Skeletal muscle tissue (tissue), 4 donors: ENCODE results near the gene RHBDD3. TPM values are rescaled to one million over a fixed set of nuclear protein-coding genes. Genes with fewer than 3 reads are reported as not detected.

Experiments used
- H3K27ac ChIP-seq: one replicate; pipeline ENCODE4 v1.7.0; 2013; ENCODE audit warnings: mild to moderate bottlenecking, low read depth, low read length, inconsistent platforms
- H3K27me3 ChIP-seq, 3 donors: one replicate each; pipeline ENCODE4 v1.7.0; 2013; ENCODE audit warnings: low read length in 3 of 3; ENCODE audit not compliant: control insufficient read depth in 3 of 3, insufficient read depth in 3 of 3
- H3K36me3 ChIP-seq, 3 donors: one replicate each; pipeline ENCODE4 v1.7.0; 2013; ENCODE audit warnings: low read length in 3 of 3; ENCODE audit not compliant: control insufficient read depth in 3 of 3, insufficient read depth in 3 of 3
- H3K4me1 ChIP-seq, 3 donors: one replicate each; pipeline ENCODE4 v1.7.0; 2013; ENCODE audit warnings: low read length in 3 of 3, mild to moderate bottlenecking in 3 of 3; ENCODE audit not compliant: control insufficient read depth in 3 of 3, insufficient read depth in 3 of 3
- H3K4me3 ChIP-seq, 3 donors: one replicate each; pipeline ENCODE4 v1.7.0; 2013; ENCODE audit warnings: low read length in 3 of 3
- H3K9ac ChIP-seq, 3 donors: one replicate each; pipeline ENCODE4 v1.7.0; 2013; ENCODE audit warnings: low read length in 3 of 3, mild to moderate bottlenecking in 3 of 3, moderate library complexity in 2 of 3, low read depth in 1 of 3
- H3K9me3 ChIP-seq, 3 donors: one replicate each; pipeline ENCODE4 v1.7.0; 2013; ENCODE audit warnings: low read length in 3 of 3; ENCODE audit not compliant: control insufficient read depth in 3 of 3
- total RNA-seq: library from RNA; depleted of rRNA; stranded (reverse); fragments of >200 nt; gene quantifications from one replicate; pipeline ENCODE4 v1.2.3, GENCODE V29; 2014
- donor health status: Osteomylitis.

The RHBDD3 gene
- 6.8 TPM for total RNA-seq

- H3K27me3 ChIP-seq, result no peaks in the 10 kb centered on the region
- peaks cover 58 to 66% (median 59%) of the 10 kb centered on the region in 3 donors for H3K4me1 ChIP-seq
- peak within 1 kb of the TSS; percentile 89 to 98 (median 96) for H3K4me3 ChIP-seq
- peak within 1 kb of the TSS; percentile 100 for H3K27ac ChIP-seq
- H3K36me3 ChIP-seq, result peaks cover 7 to 23% (median 18%) of the 10 kb centered on the region in 3 donors
- no peaks in the 10 kb centered on the region for H3K9me3 ChIP-seq
- peak within 1 kb of the TSS; percentile 99 to 100 (median 100) for H3K9ac ChIP-seq
These were observed at the start of gene RHBDD3, which contains the start of gene EWSR1 for GRCh38 chr22:29267858-29268510. Gene RHBDD3 (minus strand): TSS chr22:29267981. CDS start chr22:29265626, 2,355 bp downstream. Gene EWSR1 (plus strand): TSS chr22:29268268. CDS start chr22:29268337, 69 bp downstream.

- peaks cover 20 to 28% (median 23%) of the 10 kb centered on the region in 3 donors for H3K4me1 ChIP-seq
- H3K36me3 ChIP-seq, result no peaks in the 10 kb centered on the region
- no peak overlapping the region for H3K9ac ChIP-seq
- H3K27ac ChIP-seq, result no peak overlapping the region
- H3K4me3 ChIP-seq, result no peak overlapping the region
- H3K27me3 ChIP-seq, result peaks cover 30 to 47% (median 33%) of the 10 kb centered on the region in 3 donors
- H3K9me3 ChIP-seq, result no peaks in the 10 kb centered on the region
These were observed 48.5 kb upstream of the RHBDD3 start for GRCh38 chr22:29316141-29316828.

- no peaks in the 10 kb centered on the region for H3K36me3 ChIP-seq
- H3K4me3 ChIP-seq, result peak within 1 kb of the TSS in 2 of 3 donors; percentile 46 to 52
- H3K9me3 ChIP-seq, result no peaks in the 10 kb centered on the region
- peak within 1 kb of the TSS in 1 of 3 donors; percentile 54 for H3K9ac ChIP-seq
- H3K4me1 ChIP-seq, result peaks cover 24 to 32% (median 27%) of the 10 kb centered on the region in 3 donors
- no peak within 1 kb of the TSS for H3K27ac ChIP-seq
- peaks cover 30 to 52% (median 33%) of the 10 kb centered on the region in 3 donors for H3K27me3 ChIP-seq
These were observed 47.7 kb upstream of the RHBDD3 start, which contains the start of gene RASL10A for GRCh38 chr22:29315286-29316140. Gene RASL10A (minus strand): TSS chr22:29315697. CDS start chr22:29315246, 451 bp downstream.

- peaks cover 30 to 38% (median 33%) of the 10 kb centered on the region in 3 donors for H3K4me1 ChIP-seq
- H3K27me3 ChIP-seq, result peaks cover 30 to 54% (median 33%) of the 10 kb centered on the region in 3 donors
- H3K9ac ChIP-seq, result peak overlapping the region in 1 of 3 donors; percentile 54
- H3K9me3 ChIP-seq, result no peaks in the 10 kb centered on the region
- H3K4me3 ChIP-seq, result peak overlapping the region in 2 of 3 donors; percentile 46 to 52
- H3K27ac ChIP-seq, result no peak overlapping the region
- H3K36me3 ChIP-seq, result no peaks in the 10 kb centered on the region
These were observed 46.9 kb upstream of the RHBDD3 start for GRCh38 chr22:29314537-29315285.

GRCh38 chr22:29313576-29314466, 46.0 kb upstream of the RHBDD3 start:
- Histone ChIP-seq H3K27me3 (peaks cover 30 to 54% (median 33%) of the 10 kb centered on the region in 3 donors), H3K4me1 (peaks cover 39 to 47% (median 42%) of the 10 kb centered on the region in 3 donors), H3K4me3 (no peak overlapping the region), H3K27ac (no peak overlapping the region), H3K9ac (peak overlapping the region in 1 of 3 donors; percentile 54), H3K9me3 (no peaks in the 10 kb centered on the region), H3K36me3 (no peaks in the 10 kb centered on the region)

GRCh38 chr22:29313126-29313575, 45.4 kb upstream of the RHBDD3 start:
- Histone ChIP-seq H3K27me3 (peaks cover 30 to 54% (median 33%) of the 10 kb centered on the region in 3 donors), H3K4me3 (no peak overlapping the region), H3K36me3 (no peaks in the 10 kb centered on the region), H3K4me1 (peaks cover 45 to 53% (median 49%) of the 10 kb centered on the region in 3 donors), H3K9me3 (no peaks in the 10 kb centered on the region), H3K27ac (no peak overlapping the region), H3K9ac (no peak overlapping the region)

- Histone ChIP-seq H3K4me3 (no peak overlapping the region), H3K4me1 (peaks cover 52 to 60% (median 55%) of the 10 kb centered on the region in 3 donors), H3K9me3 (no peaks in the 10 kb centered on the region), H3K27me3 (peaks cover 30 to 54% (median 33%) of the 10 kb centered on the region in 3 donors), H3K36me3 (no peaks in the 10 kb centered on the region), H3K27ac (no peak overlapping the region), H3K9ac (no peak overlapping the region)
These were observed 44.7 kb upstream of the RHBDD3 start for GRCh38 chr22:29312218-29313125.
